Right lobe of liver (tissue), 6 donors: ENCODE data around the gene SPAG5. TPM values are rescaled to one million over a fixed set of nuclear protein-coding genes. Genes with fewer than 3 reads are reported as not detected.

Source experiments
- ATAC-seq, 4 donors: fragments of 200-7000 bp; cut with Tn5 transposase; one replicate each; pipeline ENCODE4 v1.9.1; 2020; ENCODE audit warnings: mild to moderate bottlenecking in 4 of 4, moderate library complexity in 4 of 4
- DNase-seq, 3 donors: peaks; one replicate each; pipeline ENCODE4 v3.0.0-alpha.2; 2020
- H3K27ac ChIP-seq, 3 donors: fragments of 200-600 bp; one replicate each; pipeline ENCODE4 v1.8.0; 2022
- H3K27me3 ChIP-seq, 2 donors: fragments of 200-600 bp; one replicate each; pipeline ENCODE4 v1.8.0; 2022
- H3K36me3 ChIP-seq, 4 donors: fragments of 200-600 bp; sonication (generic) in 1 of 4; one replicate each; pipeline versions ENCODE4 v1.5.1 to v1.8.0; 2017 to 2022; ENCODE audit warnings: control low read depth in 1 of 4
- H3K4me1 ChIP-seq, 4 donors: fragments of 200-600 bp; sonication (generic) in 1 of 4; one replicate each; pipeline versions ENCODE4 v1.5.1 to v1.8.0; 2017 to 2022; ENCODE audit warnings: control low read depth in 1 of 4
- H3K4me3 ChIP-seq, 3 donors: fragments of 200-600 bp; one replicate each; pipeline ENCODE4 v1.8.0; 2022
- H3K9me3 ChIP-seq, 4 donors: fragments of 200-600 bp; sonication (generic) in 1 of 4; one replicate each; pipeline versions ENCODE4 v1.5.1 to v1.8.0; 2017 to 2022; ENCODE audit warnings: control low read depth in 1 of 4
- CTCF ChIP-seq, 4 donors: fragments of 200-600 bp in 3 of 4; fragments of 450-650 bp in 1 of 4; IDR thresholded peaks; one replicate each; pipeline versions ENCODE4 v1.5.1 to v1.8.0; 2016 to 2022; ENCODE audit warnings: antibody characterized with exemption in 4 of 4, mild to moderate bottlenecking in 2 of 4
- POLR2A ChIP-seq: fragments of 450-650 bp; IDR thresholded peaks from one replicate; pipeline ENCODE4 v1.6.1; 2017; ENCODE audit warnings: antibody characterized with exemption, mild to moderate bottlenecking
- WGBS: methylation state at CpG from one replicate; pipeline ENCODE4 v1.1.6; 2018; ENCODE audit warnings: low coverage, low lambda C conversion rate; ENCODE audit not compliant: insufficient coverage; ENCODE audit errors: missing lambda C conversion rate; 5-methylcytosine and 5-hydroxymethylcytosine counted together
- intact Hi-C, 2 donors: fragments of 100-400 bp; cut with DNase I; formaldehyde crosslinking; loops; one replicate each; pipeline versions ENCODE4 v1.11.2 to v1.14.1; 2022
- total RNA-seq, 6 experiments: library from RNA; depleted of rRNA in 2 of 6; stranded (reverse); fragments of >200 nt in 2 of 6; fragmentation: NEBNext Ultra II Directional in 3 of 6; extraction: Animal tissue kit (Norgen Biotek cat#: 25700) in 3 of 6; gene quantifications; one replicate each; pipeline versions ENCODE4 v1.1.0 to v1.2.4, GENCODE V29; 2016 to 2023
- donor health status: DM: no; HTN: yes; CAD: no.
- donor health status: DM: no; HTN: no; CAD: no.
- donor health status: DM: no; HTN: no; CAD: no.
- donor health status: DM: no; HTN: yes; CAD: no.
- donor health status: DM: no; HTN: yes; CAD: no.

SPAG5 gene
- total RNA-seq, 6 experiments from 2014 or later = 8.4 to 14.1 (median 11.3) TPM

- TF ChIP-seq CTCF (IDR thresholded peaks at IDR 0.05) = no peak
- TF ChIP-seq POLR2A = no peak
- no peak overlapping the region for H3K4me3 ChIP-seq
- WGBS = no CpG with 5 or more reads among the region's 14 CpGs
- H3K27me3 ChIP-seq = no peaks in the 10 kb centered on the region
- peaks cover 0 to 17% (median 0%) of the 10 kb centered on the region in 4 donors for H3K36me3 ChIP-seq
- no peak for ATAC-seq
- DNase-seq = no peak
- no peaks in the 10 kb centered on the region for H3K9me3 ChIP-seq
- peaks cover 0 to 32% (median 14%) of the 10 kb centered on the region in 4 donors for H3K4me1 ChIP-seq
- intact Hi-C loops = no loop called here
- H3K27ac ChIP-seq = no peak overlapping the region
Observed at GRCh38 chr17:28575126-28575795, 23.6 kb downstream of the SPAG5 start.

- DNase-seq = no peak
- WGBS = 79% methylated on average over 4 of the region's 7 CpGs
- no peak overlapping the region for H3K4me3 ChIP-seq
Observed at GRCh38 chr17:28574526-28574925, 24.3 kb downstream of the SPAG5 start.

GRCh38 chr17:28573966-28574480 lies 24.8 kb downstream of the SPAG5 start:
- Histone ChIP-seq H3K4me1 (peaks cover 0 to 42% (median 18%) of the 10 kb centered on the region in 4 donors), H3K27me3 (no peaks in the 10 kb centered on the region), H3K36me3 (peaks cover 0 to 12% (median 0%) of the 10 kb centered on the region in 4 donors), H3K27ac (no peak overlapping the region), H3K9me3 (no peaks in the 10 kb centered on the region), H3K4me3 (no peak overlapping the region)
- intact Hi-C loops = no loop called here
- DNase-seq = no peak
- TF ChIP-seq CTCF (IDR thresholded peaks at IDR 0.05) (no peak), POLR2A (no peak)
- 100% methylated on average over 2 of the region's 6 CpGs for WGBS
- ATAC-seq = no peak

More at GRCh38 chr17:28574526-28574925, 24.3 kb downstream of the SPAG5 start:
- intact Hi-C loops = no loop called here
- H3K4me1 ChIP-seq = peaks cover 0 to 40% (median 18%) of the 10 kb centered on the region in 4 donors
- TF ChIP-seq POLR2A (no peak), CTCF (IDR thresholded peaks at IDR 0.05) (no peak)
- no peaks in the 10 kb centered on the region for H3K27me3 ChIP-seq
- no peak overlapping the region for H3K27ac ChIP-seq
- no peaks in the 10 kb centered on the region for H3K9me3 ChIP-seq
- peaks cover 0 to 17% (median 0%) of the 10 kb centered on the region in 4 donors for H3K36me3 ChIP-seq
- ATAC-seq = no peak

- H3K4me1 ChIP-seq = peaks cover 0 to 42% (median 18%) of the 10 kb centered on the region in 4 donors
- intact Hi-C loops = no loop called here
- H3K9me3 ChIP-seq = no peaks in the 10 kb centered on the region
- ATAC-seq = no peak
- H3K27me3 ChIP-seq = no peaks in the 10 kb centered on the region
- H3K4me3 ChIP-seq = no peak overlapping the region
- H3K27ac ChIP-seq = no peak overlapping the region
- peaks cover 0 to 8% (median 0%) of the 10 kb centered on the region in 4 donors for H3K36me3 ChIP-seq
- DNase-seq = no peak
- TF ChIP-seq POLR2A = no peak
- TF ChIP-seq CTCF (IDR thresholded peaks at IDR 0.05) = no peak
- WGBS = 100% methylated on average over 3 of the region's 9 CpGs
Observed at GRCh38 chr17:28573521-28573920, 25.3 kb downstream of the SPAG5 start.
